PC-9 (cell line): ENCODE data around the gene TSC22D2. TPM values are rescaled to one million over a fixed set of nuclear protein-coding genes. Genes with fewer than 3 reads are reported as not detected.

Experiments
- BruUV-seq: library from RNA; stranded (reverse); fragments of 400-500 nt; replicated peaks from 2 replicates; lab custom pipeline; 2021; lab: Mats Ljungman, UMichigan
- CTCF ChIA-PET: fragments of 300-600 bp; sonication (Branson Sonifier 250); formaldehyde crosslinking; loops from one replicate; lab custom pipeline; 2022; ENCODE audit warnings: antibody characterized with exemption; lab: Charles Lee
- POLR2A ChIA-PET: fragments of 300-600 bp; sonication (Branson Sonifier 250); formaldehyde crosslinking; loops from one replicate; lab custom pipeline; 2022; ENCODE audit warnings: antibody characterized with exemption; ENCODE audit not compliant: unreplicated experiment; lab: Charles Lee
- DNase-seq, 2 experiments: peaks; one replicate each; pipeline versions ENCODE4 v3.0.0 to v3.0.0-alpha.2; 2015 to 2022; ENCODE audit warnings: mixed read lengths in 1 of 2
- H2AFZ ChIP-seq: fragments of 200-600 bp; sonication (generic); 2 replicates; pipeline ENCODE4 v1.8.1; 2017; ENCODE audit warnings: antibody characterized with exemption
- H3F3A ChIP-seq: fragments of 200-600 bp; sonication (generic); 2 replicates; pipeline ENCODE4 v1.8.1; 2017; ENCODE audit warnings: antibody characterized with exemption, mild to moderate bottlenecking, low read depth; ENCODE audit not compliant: insufficient read depth
- H3K27ac ChIP-seq: fragments of 200-600 bp; sonication (generic); 2 replicates; pipeline ENCODE4 v1.6.1; 2016; ENCODE audit warnings: mixed run types
- H3K27me3 ChIP-seq: fragments of 200-600 bp; sonication (generic); 2 replicates; pipeline ENCODE4 v1.6.1; 2016; ENCODE audit warnings: low read depth, mixed run types; ENCODE audit not compliant: insufficient read depth
- H3K36me3 ChIP-seq: fragments of 200-600 bp; sonication (generic); 2 replicates; pipeline ENCODE4 v1.6.1; 2016; ENCODE audit warnings: low read depth, mixed run types
- H3K4me1 ChIP-seq: fragments of 200-600 bp; sonication (generic); replicated peaks from 2 replicates; pipeline ENCODE4 v1.6.1; 2016; ENCODE audit warnings: mixed run types; ENCODE audit not compliant: insufficient read depth
- H3K4me2 ChIP-seq: fragments of 200-600 bp; sonication (generic); 2 replicates; pipeline ENCODE4 v1.6.1; 2017; ENCODE audit warnings: mixed run types
- H3K4me3 ChIP-seq: fragments of 200-600 bp; sonication (generic); 2 replicates; pipeline ENCODE4 v1.6.1; 2016; ENCODE audit warnings: mixed run types
- H3K79me2 ChIP-seq: fragments of 200-600 bp; sonication (generic); 2 replicates; pipeline ENCODE4 v1.6.1; 2017; ENCODE audit warnings: low read depth, mixed run types
- H3K9me2 ChIP-seq: fragments of 200-600 bp; sonication (generic); 2 replicates; pipeline ENCODE4 v1.8.1; 2017; ENCODE audit warnings: mild to moderate bottlenecking; ENCODE audit not compliant: insufficient read depth
- H3K9me3 ChIP-seq: fragments of 200-600 bp; sonication (generic); 2 replicates; pipeline ENCODE4 v1.8.1; 2016; ENCODE audit warnings: low read depth; ENCODE audit not compliant: insufficient read depth
- H4K20me1 ChIP-seq: fragments of 200-600 bp; sonication (generic); 2 replicates; pipeline ENCODE4 v1.8.1; 2017; ENCODE audit not compliant: insufficient read depth
- EZH2 ChIP-seq: fragments of 200-600 bp; sonication (generic); IDR thresholded peaks from 2 replicates; pipeline ENCODE4 v1.8.0; 2017; ENCODE audit warnings: antibody characterized with exemption, low read depth
- intact Hi-C: fragments of 100-400 bp; cut with micrococcal nuclease; formaldehyde crosslinking; loops from one replicate; pipeline ENCODE4 v1.10.0; 2022; ENCODE audit not compliant: unreplicated experiment
- total RNA-seq: library from RNA; stranded (reverse); gene quantifications from 2 replicates; pipeline ENCODE4 v1.2.3, GENCODE V29; 2021
- TF ChIP-seq, protein P1 (sequence below): fragments of 200-600 bp; sonication (generic); conservative IDR thresholded peaks from 2 replicates; pipeline ENCODE4 v1.6.1; 2017; ENCODE audit warnings: mixed run types, antibody characterized with exemption, mild to moderate bottlenecking, moderate library complexity

Gene TSC22D2
- total RNA-seq, 1 experiment from 2014 or later, result 32.0 TPM

DNA sequence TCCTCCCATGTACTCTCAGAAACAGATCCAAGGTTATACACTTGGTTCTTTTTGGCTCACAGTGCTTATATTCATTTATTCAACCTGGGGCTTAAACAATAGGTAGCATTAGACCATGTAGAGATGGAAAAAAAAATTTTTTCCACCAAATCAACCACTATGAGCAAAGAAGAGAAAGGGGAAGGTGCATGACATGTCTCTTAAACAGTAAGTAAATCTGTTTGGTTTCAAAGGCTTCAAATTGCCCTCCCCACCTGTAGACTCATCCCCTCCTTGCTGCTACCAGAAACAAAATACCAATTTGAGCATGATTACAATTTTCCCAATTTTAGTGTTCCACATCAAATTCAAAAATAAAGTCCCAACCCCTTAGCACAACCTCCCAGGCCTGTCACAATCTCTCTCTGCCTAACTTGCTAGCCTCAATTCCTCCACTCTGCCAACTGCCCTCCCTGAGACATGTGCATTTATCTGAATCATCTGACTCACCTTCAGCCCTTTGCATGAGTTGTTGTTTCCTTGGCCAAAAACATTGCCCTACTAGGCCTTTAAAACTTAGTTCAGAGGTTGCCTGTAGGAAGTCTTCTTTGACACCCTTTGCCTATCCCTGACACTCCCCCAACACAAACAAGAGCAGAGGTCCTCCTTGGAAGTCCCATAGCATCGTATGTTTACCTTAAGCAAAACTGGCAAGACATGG lies 30.3 kb upstream of the TSC22D2 start:
- H4K20me1 ChIP-seq, result no peaks in the 10 kb centered on the region
- TF ChIP-seq, protein P1, sequence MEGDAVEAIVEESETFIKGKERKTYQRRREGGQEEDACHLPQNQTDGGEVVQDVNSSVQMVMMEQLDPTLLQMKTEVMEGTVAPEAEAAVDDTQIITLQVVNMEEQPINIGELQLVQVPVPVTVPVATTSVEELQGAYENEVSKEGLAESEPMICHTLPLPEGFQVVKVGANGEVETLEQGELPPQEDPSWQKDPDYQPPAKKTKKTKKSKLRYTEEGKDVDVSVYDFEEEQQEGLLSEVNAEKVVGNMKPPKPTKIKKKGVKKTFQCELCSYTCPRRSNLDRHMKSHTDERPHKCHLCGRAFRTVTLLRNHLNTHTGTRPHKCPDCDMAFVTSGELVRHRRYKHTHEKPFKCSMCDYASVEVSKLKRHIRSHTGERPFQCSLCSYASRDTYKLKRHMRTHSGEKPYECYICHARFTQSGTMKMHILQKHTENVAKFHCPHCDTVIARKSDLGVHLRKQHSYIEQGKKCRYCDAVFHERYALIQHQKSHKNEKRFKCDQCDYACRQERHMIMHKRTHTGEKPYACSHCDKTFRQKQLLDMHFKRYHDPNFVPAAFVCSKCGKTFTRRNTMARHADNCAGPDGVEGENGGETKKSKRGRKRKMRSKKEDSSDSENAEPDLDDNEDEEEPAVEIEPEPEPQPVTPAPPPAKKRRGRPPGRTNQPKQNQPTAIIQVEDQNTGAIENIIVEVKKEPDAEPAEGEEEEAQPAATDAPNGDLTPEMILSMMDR, result no peak
- TF ChIP-seq EZH2, result no peak
- H3K4me2 ChIP-seq, result no peak overlapping the region
- no peak overlapping the region for H2AFZ ChIP-seq
- H3K27ac ChIP-seq, result no peak overlapping the region
- DNase-seq, result no peak
- no peaks in the 10 kb centered on the region for H3K9me3 ChIP-seq
- peaks cover 26% of the 10 kb centered on the region for H3K4me1 ChIP-seq
- H3K4me3 ChIP-seq, result no peak overlapping the region
- BruUV-seq, result no TSS peak
- H3F3A ChIP-seq, result peaks cover 13% of the 10 kb centered on the region
- H3K27me3 ChIP-seq, result no peaks in the 10 kb centered on the region
- H3K79me2 ChIP-seq, result no peaks in the 10 kb centered on the region
- H3K36me3 ChIP-seq, result no peaks in the 10 kb centered on the region
- intact Hi-C loops, result no loop called here
- H3K9me2 ChIP-seq, result no peaks in the 10 kb centered on the region
- CTCF ChIA-PET, result no interaction called here
- POLR2A ChIA-PET, result no interaction called here

DNA sequence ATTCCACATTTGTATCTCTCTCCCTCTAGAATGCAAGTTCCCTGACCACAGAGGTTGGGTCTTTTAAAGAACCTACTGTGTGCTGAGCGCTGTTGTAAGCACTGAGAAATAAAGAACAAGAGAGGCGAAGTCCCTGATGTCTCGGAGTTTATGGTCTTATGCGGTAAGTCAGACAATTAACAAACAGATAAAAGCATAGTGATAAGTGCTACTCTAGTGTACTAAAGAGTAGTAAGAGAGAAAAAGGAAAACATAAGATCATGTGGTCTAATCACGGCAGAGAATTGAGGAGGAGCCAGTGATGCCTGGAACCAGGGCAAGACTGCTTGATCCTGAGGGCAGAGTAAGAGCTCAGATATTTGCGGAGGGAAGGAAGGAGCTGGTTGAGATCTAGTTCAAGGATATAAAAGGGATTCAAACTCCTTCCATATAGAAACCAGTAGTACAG lies 29.8 kb upstream of the TSC22D2 start:
- intact Hi-C loops, result no loop called here
- ChIA-PET POLR2A (interaction anchor here (0.6 kb wide), 1 partner anchor 130 kb away, joined by 5 read pairs; no protein-coding TSS in a partner anchor), CTCF (no interaction called here)
- no peak for TF ChIP-seq EZH2
- TF ChIP-seq, protein P1, result no peak
- Histone ChIP-seq H4K20me1 (no peaks in the 10 kb centered on the region), H3K4me1 (peaks cover 21% of the 10 kb centered on the region), H3K36me3 (no peaks in the 10 kb centered on the region), H3K79me2 (no peaks in the 10 kb centered on the region), H3K9me3 (no peaks in the 10 kb centered on the region), H3K27ac (no peak overlapping the region), H3K4me3 (no peak overlapping the region), H3F3A (peaks cover 7% of the 10 kb centered on the region; the same call in 1 of the 2 replicates), H3K27me3 (no peaks in the 10 kb centered on the region), H3K4me2 (no peak overlapping the region), H2AFZ (no peak overlapping the region), H3K9me2 (no peaks in the 10 kb centered on the region)
- no peak for DNase-seq
- BruUV-seq, result no TSS peak

DNA sequence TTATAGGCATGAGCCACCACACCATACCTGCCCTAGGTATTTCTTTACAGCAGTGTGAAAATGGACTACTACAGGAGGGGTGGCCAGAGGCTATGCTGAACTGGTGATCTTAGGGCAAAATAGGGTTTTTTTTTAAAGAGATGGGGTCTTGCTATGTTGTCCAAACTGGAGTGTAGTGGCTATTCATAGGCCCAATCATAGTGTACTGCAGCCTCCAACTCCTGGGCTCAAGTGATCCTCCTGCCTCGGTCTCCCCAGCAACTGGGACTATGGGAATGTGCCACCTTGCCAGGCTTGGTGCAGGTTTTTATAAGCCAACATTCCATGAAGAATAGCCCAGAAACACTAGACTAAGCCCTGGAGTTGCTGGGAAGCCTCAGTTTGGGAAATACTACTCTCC lies 28.6 kb upstream of the TSC22D2 start:
- H2AFZ ChIP-seq, result no peak overlapping the region
- H3K4me1 ChIP-seq, result peaks cover 17% of the 10 kb centered on the region
- intact Hi-C loops, result no loop called here
- H3K9me2 ChIP-seq, result no peaks in the 10 kb centered on the region
- no TSS peak for BruUV-seq
- 0 out of 2 replicates have a peak, but pooled peaks cover 6% of the 10 kb centered on the region for H3F3A ChIP-seq
- no peaks in the 10 kb centered on the region for H3K79me2 ChIP-seq
- H3K4me2 ChIP-seq, result no peak overlapping the region
- no peak overlapping the region for H3K27ac ChIP-seq
- DNase-seq, result no peak
- H3K9me3 ChIP-seq, result no peaks in the 10 kb centered on the region
- CTCF ChIA-PET, result no interaction called here
- H4K20me1 ChIP-seq, result no peaks in the 10 kb centered on the region
- no peaks in the 10 kb centered on the region for H3K36me3 ChIP-seq
- no peak overlapping the region for H3K4me3 ChIP-seq
- no peaks in the 10 kb centered on the region for H3K27me3 ChIP-seq
- TF ChIP-seq EZH2, result no peak
- TF ChIP-seq, protein P1, result no peak
- POLR2A ChIA-PET, result no interaction called here
